HFFc6 (cell line): ENCODE data around the gene TMPRSS9. TPM values are rescaled to one million over a fixed set of nuclear protein-coding genes. Genes with fewer than 3 reads are reported as not detected.
"Not testable (repeated sequence)": the region's sequence is repeated elsewhere in the genome, so short reads cannot be mapped to it uniquely, and the experiment has no call there.

ENCODE experiments used
- DNase-seq: peaks from one replicate; pipeline ENCODE4 v3.0.0-alpha.2; 2018
- H3K27ac Mint-ChIP-seq: 2 replicates; pipeline ENCODE4 v1.8.0; 2020; ENCODE audit warnings: mild to moderate bottlenecking, mixed read lengths
- H3K27me3 Mint-ChIP-seq: 2 replicates; pipeline ENCODE4 v1.8.0; 2021; ENCODE audit warnings: mild to moderate bottlenecking, moderate library complexity, mixed read lengths; ENCODE audit not compliant: insufficient read depth
- H3K36me3 Mint-ChIP-seq: 2 replicates; pipeline ENCODE4 v1.8.0; 2021; ENCODE audit warnings: low read depth, mixed read lengths
- H3K4me1 Mint-ChIP-seq: 2 replicates; pipeline ENCODE4 v1.8.0; 2020; ENCODE audit warnings: low read depth, mixed read lengths
- H3K4me3 Mint-ChIP-seq: 2 replicates; pipeline ENCODE4 v1.8.0; 2020; ENCODE audit warnings: mild to moderate bottlenecking, moderate library complexity, mixed read lengths
- H3K9me3 Mint-ChIP-seq: 2 replicates; pipeline ENCODE4 v1.8.0; 2020; ENCODE audit warnings: mild to moderate bottlenecking, mixed read lengths
- CTCF ChIP-seq: fragments of 200-600 bp; sonication (generic); IDR thresholded peaks from 2 replicates; pipeline ENCODE4 v1.5.0; 2021; ENCODE audit warnings: antibody characterized with exemption, mild to moderate bottlenecking
- total RNA-seq, 6 experiments: library from RNA; stranded (reverse); fragmentation: NEBNext Ultra II Directional; extraction: Animal tissue kit (Norgen Biotek cat#: 25700); gene quantifications; 2 replicates in 1 of 6; 3 replicates in 5 of 6; pipeline ENCODE4 v1.2.3, GENCODE V29; 2021

The TMPRSS9 gene
- total RNA-seq, 6 experiments from 2014 or later, result not detected

GRCh38 chr19:2385053-2385721, 25.1 kb downstream of the TMPRSS9 start:
- Mint-ChIP-seq H3K4me3 (peak overlapping the region; percentile 54), H3K9me3 (peaks cover 10% of the 10 kb centered on the region), H3K27ac (peak overlapping the region; percentile 59; the same call in 1 of the 2 replicates), H3K36me3 (peaks cover 6% of the 10 kb centered on the region), H3K27me3 (peaks cover 5% of the 10 kb centered on the region), H3K4me1 (peaks cover 14% of the 10 kb centered on the region)
- no peak for TF ChIP-seq CTCF
- DNase-seq, result peak; percentile 80

GRCh38 chr19:2387367-2388288, 27.6 kb downstream of the TMPRSS9 start:
- H3K9me3 Mint-ChIP-seq, result no peaks in the 10 kb centered on the region
- peaks cover 19% of the 10 kb centered on the region for H3K4me1 Mint-ChIP-seq
- H3K4me3 Mint-ChIP-seq, result no peak overlapping the region
- DNase-seq, result no peak
- H3K27ac Mint-ChIP-seq, result no peak overlapping the region
- no peaks in the 10 kb centered on the region for H3K36me3 Mint-ChIP-seq
- H3K27me3 Mint-ChIP-seq, result peaks cover 6% of the 10 kb centered on the region
- no peak for TF ChIP-seq CTCF

GRCh38 chr19:2389594-2389993, 29.5 kb downstream of the TMPRSS9 start:
- DNase-seq, result no peak
- no peak overlapping the region for H3K4me3 Mint-ChIP-seq
- peaks cover 12% of the 10 kb centered on the region for H3K4me1 Mint-ChIP-seq
- H3K27me3 Mint-ChIP-seq, result peaks cover 8% of the 10 kb centered on the region
- H3K9me3 Mint-ChIP-seq, result peaks cover 8% of the 10 kb centered on the region; the same call in 1 of the 2 replicates
- H3K36me3 Mint-ChIP-seq, result no peaks in the 10 kb centered on the region; the same call in 1 of the 2 replicates
- no peak overlapping the region for H3K27ac Mint-ChIP-seq
- no peak for TF ChIP-seq CTCF

GRCh38 chr19:2391118-2391725, 31.2 kb downstream of the TMPRSS9 start:
- H3K36me3 Mint-ChIP-seq, result no peaks in the 10 kb centered on the region; the same call in 1 of the 2 replicates
- peaks cover 8% of the 10 kb centered on the region; the same call in 1 of the 2 replicates for H3K9me3 Mint-ChIP-seq
- H3K27me3 Mint-ChIP-seq, result peaks cover 10% of the 10 kb centered on the region
- H3K27ac Mint-ChIP-seq, result no peak overlapping the region
- H3K4me1 Mint-ChIP-seq, result peaks cover 5% of the 10 kb centered on the region; the same call in 1 of the 2 replicates
- peak; percentile 92 for TF ChIP-seq CTCF
- peak; percentile 65 for DNase-seq
- no peak overlapping the region for H3K4me3 Mint-ChIP-seq

- DNase-seq, result no peak
- Mint-ChIP-seq H3K4me3 (no peak overlapping the region), H3K36me3 (no peaks in the 10 kb centered on the region; the same call in 1 of the 2 replicates), H3K4me1 (peaks cover 5% of the 10 kb centered on the region; the same call in 1 of the 2 replicates), H3K9me3 (peaks cover 8% of the 10 kb centered on the region; the same call in 1 of the 2 replicates), H3K27ac (no peak overlapping the region), H3K27me3 (peaks cover 10% of the 10 kb centered on the region)
- TF ChIP-seq CTCF, result no peak
Measured at GRCh38 chr19:2392366-2392765, 32.3 kb downstream of the TMPRSS9 start.

- H3K4me1 Mint-ChIP-seq, H3K27ac Mint-ChIP-seq, H3K4me3 Mint-ChIP-seq, H3K27me3 Mint-ChIP-seq, DNase-seq, H3K36me3 Mint-ChIP-seq, H3K9me3 Mint-ChIP-seq: not testable (repeated sequence)
Measured at GRCh38 chr19:2392899-2393298, 32.8 kb downstream of the TMPRSS9 start.
